GM23338 (cell line): ENCODE data around the gene MYOZ2.

Experiments used
- POLR2AphosphoS5 ChIP-seq: IDR thresholded peaks from 2 replicates; pipeline ENCODE4 v1.6.1; 2016; ENCODE audit warnings: antibody characterized with exemption, low read depth
- TF ChIP-seq, protein P1 (sequence below): IDR thresholded peaks from one replicate; pipeline ENCODE4 v1.6.1; 2018; ENCODE audit warnings: antibody characterized with exemption; ENCODE audit not compliant: unreplicated experiment

DNA sequence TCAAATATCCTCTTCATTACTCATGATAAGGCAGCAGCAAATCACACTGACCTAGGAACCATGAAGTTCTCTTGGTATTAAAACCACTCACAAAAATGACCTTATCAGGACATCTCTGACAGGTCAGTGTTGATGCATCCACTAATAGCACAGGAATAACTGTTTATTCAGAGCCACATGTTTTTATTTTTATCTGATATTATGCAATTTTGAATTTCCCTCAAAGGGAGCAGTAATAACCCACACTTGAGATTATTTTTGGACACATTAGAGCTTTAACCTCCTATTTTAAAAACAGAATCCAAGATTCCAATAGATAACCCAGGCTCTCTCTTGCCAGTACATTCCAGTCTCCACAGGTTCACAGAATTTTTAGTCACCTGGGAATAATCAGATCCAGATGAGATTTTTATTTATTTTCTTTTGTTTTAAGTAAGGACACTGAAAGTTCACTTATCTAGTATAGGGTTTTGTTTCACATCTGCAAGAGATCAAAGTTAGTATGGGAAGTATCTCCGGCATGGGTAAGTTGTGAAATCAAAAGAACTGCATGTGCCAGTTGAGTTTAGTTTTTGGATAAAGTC is 36.3 kb upstream of the MYOZ2 start:
- TF ChIP-seq, protein P1, sequence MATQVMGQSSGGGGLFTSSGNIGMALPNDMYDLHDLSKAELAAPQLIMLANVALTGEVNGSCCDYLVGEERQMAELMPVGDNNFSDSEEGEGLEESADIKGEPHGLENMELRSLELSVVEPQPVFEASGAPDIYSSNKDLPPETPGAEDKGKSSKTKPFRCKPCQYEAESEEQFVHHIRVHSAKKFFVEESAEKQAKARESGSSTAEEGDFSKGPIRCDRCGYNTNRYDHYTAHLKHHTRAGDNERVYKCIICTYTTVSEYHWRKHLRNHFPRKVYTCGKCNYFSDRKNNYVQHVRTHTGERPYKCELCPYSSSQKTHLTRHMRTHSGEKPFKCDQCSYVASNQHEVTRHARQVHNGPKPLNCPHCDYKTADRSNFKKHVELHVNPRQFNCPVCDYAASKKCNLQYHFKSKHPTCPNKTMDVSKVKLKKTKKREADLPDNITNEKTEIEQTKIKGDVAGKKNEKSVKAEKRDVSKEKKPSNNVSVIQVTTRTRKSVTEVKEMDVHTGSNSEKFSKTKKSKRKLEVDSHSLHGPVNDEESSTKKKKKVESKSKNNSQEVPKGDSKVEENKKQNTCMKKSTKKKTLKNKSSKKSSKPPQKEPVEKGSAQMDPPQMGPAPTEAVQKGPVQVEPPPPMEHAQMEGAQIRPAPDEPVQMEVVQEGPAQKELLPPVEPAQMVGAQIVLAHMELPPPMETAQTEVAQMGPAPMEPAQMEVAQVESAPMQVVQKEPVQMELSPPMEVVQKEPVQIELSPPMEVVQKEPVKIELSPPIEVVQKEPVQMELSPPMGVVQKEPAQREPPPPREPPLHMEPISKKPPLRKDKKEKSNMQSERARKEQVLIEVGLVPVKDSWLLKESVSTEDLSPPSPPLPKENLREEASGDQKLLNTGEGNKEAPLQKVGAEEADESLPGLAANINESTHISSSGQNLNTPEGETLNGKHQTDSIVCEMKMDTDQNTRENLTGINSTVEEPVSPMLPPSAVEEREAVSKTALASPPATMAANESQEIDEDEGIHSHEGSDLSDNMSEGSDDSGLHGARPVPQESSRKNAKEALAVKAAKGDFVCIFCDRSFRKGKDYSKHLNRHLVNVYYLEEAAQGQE = no peak
- TF ChIP-seq POLR2AphosphoS5 = no peak
